Glutamatergic neuron (in vitro differentiated cells): ENCODE measurements around the gene ESPNL. TPM values are rescaled to one million over a fixed set of nuclear protein-coding genes. Genes with fewer than 3 reads are reported as not detected.
A peak's percentile ranks its signal among the peaks of the same experiment; 100 is the strongest.
"Not testable (repeated sequence)": the region's sequence is repeated elsewhere in the genome, so short reads cannot be mapped to it uniquely, and the experiment has no call there.

ENCODE experiments used
- DNase-seq: peaks from one replicate; pipeline ENCODE4 v3.0.0; 2022
- H3K27ac Mint-ChIP-seq: one replicate; pipeline ENCODE4 v1.8.0; 2020; ENCODE audit warnings: mild to moderate bottlenecking, mixed read lengths, inconsistent platforms; ENCODE audit not compliant: unreplicated experiment
- H3K27me3 Mint-ChIP-seq: one replicate; pipeline ENCODE4 v1.8.0; 2020; ENCODE audit warnings: mild to moderate bottlenecking, moderate library complexity, mixed read lengths, inconsistent platforms; ENCODE audit not compliant: unreplicated experiment
- H3K36me3 Mint-ChIP-seq: one replicate; pipeline ENCODE4 v1.8.0; 2020; ENCODE audit warnings: mild to moderate bottlenecking, mixed read lengths, inconsistent platforms; ENCODE audit not compliant: unreplicated experiment
- H3K4me1 Mint-ChIP-seq: one replicate; pipeline ENCODE4 v1.8.0; 2020; ENCODE audit warnings: mild to moderate bottlenecking, low read depth, mixed read lengths, inconsistent platforms; ENCODE audit not compliant: unreplicated experiment
- H3K4me3 Mint-ChIP-seq: one replicate; pipeline ENCODE4 v1.8.0; 2020; ENCODE audit warnings: mild to moderate bottlenecking, mixed read lengths, inconsistent platforms; ENCODE audit not compliant: unreplicated experiment
- H3K9me3 Mint-ChIP-seq: one replicate; pipeline ENCODE4 v1.8.0; 2020; ENCODE audit warnings: mild to moderate bottlenecking, moderate library complexity, mixed read lengths, inconsistent platforms; ENCODE audit not compliant: unreplicated experiment
- CTCF ChIP-seq: fragments of 200-600 bp; sonication (generic); IDR thresholded peaks from one replicate; pipeline ENCODE4 v1.5.0; 2021; ENCODE audit not compliant: partially characterized antibody, unreplicated experiment
- long read RNA-seq: library from polyadenylated mRNA; unstranded; transcript quantifications from one replicate; pipeline ENCODE4 v2.0.0, GENCODE V29; 2020; ENCODE audit not compliant: unreplicated experiment
- total RNA-seq: library from RNA; stranded (reverse); fragmentation: NEBNext Ultra II Directional; extraction: Animal tissue kit (Norgen Biotek cat#: 25700); gene quantifications from one replicate; pipeline ENCODE4 v1.2.1, GENCODE V29; 2021; ENCODE audit not compliant: unreplicated experiment

Gene ESPNL
- 0.81 TPM for total RNA-seq
- long read RNA-seq = 0 reads

- H3K36me3 Mint-ChIP-seq = no peaks in the 10 kb centered on the region
- H3K27me3 Mint-ChIP-seq = no peaks in the 10 kb centered on the region
- TF ChIP-seq CTCF = no peak
- peak; percentile 27 for DNase-seq
- H3K27ac Mint-ChIP-seq = peak within 1 kb of the TSS; percentile 64
- peaks cover 5% of the 10 kb centered on the region for H3K4me1 Mint-ChIP-seq
- peaks cover 6% of the 10 kb centered on the region for H3K9me3 Mint-ChIP-seq
- no peak within 1 kb of the TSS for H3K4me3 Mint-ChIP-seq
Measured at GRCh38 chr2:238100049-238100820, at the start of gene ESPNL. Gene ESPNL, plus strand, starts transcription at chr2:238100340. Its CDS starts 80 bp downstream, at chr2:238100420.

- Mint-ChIP-seq H3K9me3 (peaks cover 1% of the 10 kb centered on the region), H3K27me3 (peaks cover 2% of the 10 kb centered on the region)
- no peak for TF ChIP-seq CTCF
Measured at GRCh38 chr2:238053191-238053776, 46.9 kb upstream of the ESPNL start.

GRCh38 chr2:238055841-238056240, 44.3 kb upstream of the ESPNL start:
- DNase-seq = no peak
- peaks cover 4% of the 10 kb centered on the region for H3K4me1 Mint-ChIP-seq
- peaks cover 6% of the 10 kb centered on the region for H3K27me3 Mint-ChIP-seq
- peaks cover 7% of the 10 kb centered on the region for H3K9me3 Mint-ChIP-seq
- H3K27ac Mint-ChIP-seq = no peak overlapping the region
- no peak for TF ChIP-seq CTCF
- H3K4me3 Mint-ChIP-seq = no peak overlapping the region
- peaks cover 13% of the 10 kb centered on the region for H3K36me3 Mint-ChIP-seq

More at GRCh38 chr2:238053191-238053776, 46.9 kb upstream of the ESPNL start:
- H3K27ac Mint-ChIP-seq = no peak overlapping the region
- H3K4me1 Mint-ChIP-seq = no peaks in the 10 kb centered on the region
- H3K4me3 Mint-ChIP-seq = no peak overlapping the region
- H3K36me3 Mint-ChIP-seq = peaks cover 4% of the 10 kb centered on the region
- no peak for DNase-seq

GRCh38 chr2:238057696-238058575, 42.2 kb upstream of the ESPNL start:
- H3K4me3 Mint-ChIP-seq, H3K27ac Mint-ChIP-seq, DNase-seq, H3K27me3 Mint-ChIP-seq: not testable (repeated sequence)
- Mint-ChIP-seq H3K4me1 (peaks cover 16% of the 10 kb centered on the region), H3K36me3 (peaks cover 13% of the 10 kb centered on the region), H3K9me3 (peaks cover 11% of the 10 kb centered on the region)

- peaks cover 30% of the 10 kb centered on the region for H3K4me1 Mint-ChIP-seq
- DNase-seq = no peak
- TF ChIP-seq CTCF = no peak
- peaks cover 13% of the 10 kb centered on the region for H3K9me3 Mint-ChIP-seq
- H3K4me3 Mint-ChIP-seq = peak overlapping the region; percentile 99
- peak overlapping the region; percentile 95 for H3K27ac Mint-ChIP-seq
- H3K27me3 Mint-ChIP-seq = peaks cover 4% of the 10 kb centered on the region
- peaks cover 13% of the 10 kb centered on the region for H3K36me3 Mint-ChIP-seq
Measured at GRCh38 chr2:238059505-238059904, 40.6 kb upstream of the ESPNL start.
